Measurements from ENCODE around the gene IP6K1. TPM values are rescaled to one million over a fixed set of nuclear protein-coding genes. Genes with fewer than 3 reads are reported as not detected.

IP6K1 gene
- total RNA-seq, 1 donor = 47.9 TPM

- no peak for TF ChIP-seq CTCF (IDR thresholded peaks at IDR 0.05; ENCODE audit: insufficient read depth, low read depth, low read length)
- no peak for DNase-seq (ENCODE audit: low read depth)
- H3K4me3 ChIP-seq (ENCODE audit: low read depth, low read length) = no peak overlapping the region
Measured at GRCh38 chr3:49732597-49732996, 53.7 kb downstream of the IP6K1 start.

GRCh38 chr3:49729966-49730609, 56.3 kb downstream of the IP6K1 start:
- no peak overlapping the region for H3K4me3 ChIP-seq (ENCODE audit: low read depth, low read length)
- no peak for DNase-seq (ENCODE audit: low read depth)
- no peak for TF ChIP-seq CTCF (IDR thresholded peaks at IDR 0.05; ENCODE audit: insufficient read depth, low read depth, low read length)

- no peak overlapping the region for H3K4me3 ChIP-seq (ENCODE audit: low read depth, low read length)
- TF ChIP-seq CTCF (IDR thresholded peaks at IDR 0.05; ENCODE audit: insufficient read depth, low read depth, low read length) = no peak
- no peak for DNase-seq (ENCODE audit: low read depth)
Measured at GRCh38 chr3:49727924-49728361, 58.4 kb downstream of the IP6K1 start.

- DNase-seq (ENCODE audit: low read depth) = no peak
- no peak for TF ChIP-seq CTCF (IDR thresholded peaks at IDR 0.05; ENCODE audit: insufficient read depth, low read depth, low read length)
Measured at GRCh38 chr3:49727154-49727923, 59.0 kb downstream of the IP6K1 start.

GRCh38 chr3:49725906-49726681, 60.2 kb downstream of the IP6K1 start:
- no peak for TF ChIP-seq CTCF (IDR thresholded peaks at IDR 0.05; ENCODE audit: insufficient read depth, low read depth, low read length)
- DNase-seq (ENCODE audit: low read depth) = no peak
- H3K4me3 ChIP-seq (ENCODE audit: low read depth, low read length) = no peak overlapping the region

More at GRCh38 chr3:49727154-49727923, 59.0 kb downstream of the IP6K1 start:
- no peak overlapping the region for H3K4me3 ChIP-seq (ENCODE audit: low read depth, low read length)

- no peak for TF ChIP-seq CTCF (IDR thresholded peaks at IDR 0.05; ENCODE audit: insufficient read depth, low read depth, low read length)
- peak overlapping the region; percentile 65 for H3K4me3 ChIP-seq (ENCODE audit: low read depth, low read length)
- DNase-seq (ENCODE audit: low read depth) = peak; percentile 50
Measured at GRCh38 chr3:49724586-49724985, 61.8 kb downstream of the IP6K1 start.

Data from fibroblast of villous mesenchyme (primary cell).